ENCODE results near the gene MB21D2.
A peak's percentile ranks its signal among the peaks of the same experiment; 100 is the strongest.

The MB21D2 gene

GRCh38 chr3:192842138-192842537, 75.5 kb downstream of the MB21D2 start:
- H3K36me3 Mint-ChIP-seq (ENCODE audit: insufficient read depth) = peaks cover 2% of the 10 kb centered on the region
- peaks cover 0 to 11% of the 10 kb centered on the region in 2 donors for H3K4me1 Mint-ChIP-seq (ENCODE audit: low read depth in 2 of 2)
- DNase-seq (no peak), ATAC-seq (replicated peaks) (no peak)
- H3K9me3 Mint-ChIP-seq = peaks cover 3 to 8% of the 10 kb centered on the region in 2 donors
- H3K4me3 Mint-ChIP-seq = no peak overlapping the region
- no peaks in the 10 kb centered on the region for H3K27me3 Mint-ChIP-seq
- H3K27ac Mint-ChIP-seq = no peak overlapping the region

DNA sequence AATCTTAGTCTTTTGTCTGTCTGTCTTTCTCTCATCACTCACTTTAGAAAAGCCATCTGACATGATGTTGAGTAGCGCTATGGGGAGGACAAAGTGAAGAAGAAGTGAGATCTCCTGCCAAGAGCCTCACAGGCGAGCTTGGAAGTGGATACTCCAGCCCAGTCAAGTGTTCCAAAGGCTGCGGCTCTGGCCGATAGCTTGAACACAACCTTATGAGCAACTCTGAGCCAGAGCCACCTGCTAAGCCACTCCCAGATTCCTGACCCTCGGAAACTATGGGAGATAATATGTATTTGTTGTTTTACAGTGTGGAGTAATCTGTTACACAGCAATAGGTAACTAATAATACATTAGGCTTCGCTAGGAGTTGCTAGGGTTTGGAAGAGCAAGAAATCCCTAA, 76.2 kb downstream of the MB21D2 start:
- Mint-ChIP-seq H3K27ac (no peak overlapping the region), H3K4me1 (ENCODE audit: low read depth in 2 of 2) (peaks cover 0 to 11% of the 10 kb centered on the region in 2 donors), H3K36me3 (ENCODE audit: insufficient read depth) (peaks cover 2% of the 10 kb centered on the region), H3K9me3 (peaks cover 3 to 8% of the 10 kb centered on the region in 2 donors), H3K4me3 (no peak overlapping the region), H3K27me3 (no peaks in the 10 kb centered on the region)
- ATAC-seq (replicated peaks) (no peak), DNase-seq (no peak)

GRCh38 chr3:192840143-192840836, 77.4 kb downstream of the MB21D2 start:
- no peak overlapping the region for H3K4me3 Mint-ChIP-seq
- H3K36me3 Mint-ChIP-seq (ENCODE audit: insufficient read depth) = peaks cover 2% of the 10 kb centered on the region
- peaks cover 3 to 8% of the 10 kb centered on the region in 2 donors for H3K9me3 Mint-ChIP-seq
- ATAC-seq (replicated peaks) (no peak), DNase-seq (no peak)
- H3K27ac Mint-ChIP-seq = no peak overlapping the region
- H3K27me3 Mint-ChIP-seq = no peaks in the 10 kb centered on the region
- H3K4me1 Mint-ChIP-seq (ENCODE audit: low read depth in 2 of 2) = peaks cover 0 to 10% of the 10 kb centered on the region in 2 donors

DNA sequence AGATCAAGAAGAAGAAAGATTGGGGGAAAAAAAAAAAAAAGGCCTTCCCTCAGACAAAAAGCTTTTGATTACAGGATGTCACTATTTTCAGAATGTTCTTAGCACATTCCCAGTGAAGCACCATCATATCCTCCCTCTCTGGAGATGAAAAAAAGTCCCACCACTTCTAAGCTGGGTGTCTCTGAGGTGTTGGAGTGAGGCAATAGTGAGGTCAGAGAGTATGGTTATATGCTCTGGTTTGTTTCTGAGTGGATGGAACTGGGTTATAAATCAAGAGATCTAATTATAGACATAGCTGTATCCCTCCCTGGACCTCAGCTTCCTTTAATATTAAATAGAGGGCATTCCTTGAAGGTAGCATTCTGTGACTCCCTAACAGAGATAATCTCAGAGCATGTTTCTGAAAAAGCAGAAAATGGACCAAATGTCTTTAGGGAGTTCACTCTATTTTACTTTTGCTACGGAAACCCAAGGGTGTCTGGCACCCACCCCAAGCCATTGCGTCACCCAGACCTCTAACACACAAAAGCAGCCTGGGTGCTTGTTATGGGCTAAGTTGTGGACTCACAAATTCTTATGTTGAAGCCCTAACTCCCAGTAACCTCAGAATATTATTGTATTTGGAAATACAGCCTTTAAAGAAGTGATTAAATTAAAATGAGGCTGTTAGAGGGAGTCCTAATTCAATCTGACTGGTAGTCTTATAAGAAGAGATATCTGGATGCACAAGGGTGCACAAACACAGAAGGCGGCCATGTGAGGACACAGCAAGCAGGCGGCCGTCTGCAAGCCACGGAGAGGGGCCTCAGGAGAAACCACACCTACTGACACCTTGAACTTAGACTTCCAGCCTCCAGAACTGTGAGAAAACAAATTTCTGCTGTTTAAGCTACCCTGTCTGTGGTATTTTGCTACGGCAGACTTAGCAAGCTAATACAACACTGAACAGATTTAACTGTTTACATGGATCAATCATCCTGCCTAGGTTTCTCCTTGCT, 81.5 kb downstream of the MB21D2 start:
- Mint-ChIP-seq H3K27me3 (no peaks in the 10 kb centered on the region), H3K9me3 (no peaks in the 10 kb centered on the region), H3K4me3 (no peak overlapping the region), H3K27ac (peak overlapping the region in 1 of 2 donors; percentile 8), H3K4me1 (ENCODE audit: low read depth in 2 of 2) (peaks cover 0 to 6% of the 10 kb centered on the region in 2 donors), H3K36me3 (ENCODE audit: insufficient read depth) (peaks cover 2% of the 10 kb centered on the region)
- ATAC-seq (replicated peaks) (peak; percentile 81), DNase-seq (no peak)

GRCh38 chr3:192834428-192834827, 83.2 kb downstream of the MB21D2 start:
- no peak for ATAC-seq (replicated peaks)
- DNase-seq = no peak
- Mint-ChIP-seq H3K36me3 (ENCODE audit: insufficient read depth) (no peaks in the 10 kb centered on the region), H3K4me1 (ENCODE audit: low read depth in 2 of 2) (peaks cover 0 to 6% of the 10 kb centered on the region in 2 donors), H3K9me3 (no peaks in the 10 kb centered on the region), H3K4me3 (no peak overlapping the region), H3K27me3 (no peaks in the 10 kb centered on the region), H3K27ac (no peak overlapping the region)

GRCh38 chr3:192833177-192833890, 84.3 kb downstream of the MB21D2 start:
- DNase-seq (no peak), ATAC-seq (replicated peaks) (no peak)
- no peaks in the 10 kb centered on the region for H3K36me3 Mint-ChIP-seq (ENCODE audit: insufficient read depth)
- no peak overlapping the region for H3K4me3 Mint-ChIP-seq
- H3K4me1 Mint-ChIP-seq (ENCODE audit: low read depth in 2 of 2) = peaks cover 0 to 6% of the 10 kb centered on the region in 2 donors
- H3K27ac Mint-ChIP-seq = no peak overlapping the region
- no peaks in the 10 kb centered on the region for H3K27me3 Mint-ChIP-seq
- peaks cover 0 to 6% of the 10 kb centered on the region in 2 donors for H3K9me3 Mint-ChIP-seq

DNA sequence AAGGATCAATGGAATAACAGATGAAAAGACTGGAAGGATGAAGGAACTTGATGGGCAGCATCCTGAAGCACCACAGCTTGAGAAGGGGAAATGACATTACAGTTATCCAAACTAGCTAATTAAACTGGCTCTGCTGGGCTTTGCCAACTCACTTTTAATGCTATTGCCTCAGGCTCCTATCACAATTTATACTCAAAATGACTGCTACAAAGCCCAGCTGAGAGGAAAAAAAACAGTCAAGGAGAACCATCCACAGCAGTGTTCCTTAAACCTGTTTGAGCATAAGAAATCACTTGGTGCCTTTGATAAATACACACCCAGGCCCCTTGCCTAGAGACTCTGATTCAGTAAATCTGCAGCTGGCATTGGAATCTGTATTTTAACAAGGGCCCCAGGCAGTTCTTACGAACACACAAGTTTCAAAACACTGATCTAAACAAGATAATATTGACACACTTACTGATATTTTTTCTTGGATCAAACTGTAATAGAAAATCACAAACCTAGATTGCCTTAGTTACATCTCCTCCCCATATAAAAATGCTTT, 85.8 kb downstream of the MB21D2 start:
- no peak overlapping the region for H3K27ac Mint-ChIP-seq
- peaks cover 0 to 3% of the 10 kb centered on the region in 2 donors for H3K4me1 Mint-ChIP-seq (ENCODE audit: low read depth in 2 of 2)
- H3K4me3 Mint-ChIP-seq = no peak overlapping the region
- H3K27me3 Mint-ChIP-seq = no peaks in the 10 kb centered on the region
- H3K9me3 Mint-ChIP-seq = peaks cover 1 to 6% of the 10 kb centered on the region in 2 donors
- H3K36me3 Mint-ChIP-seq (ENCODE audit: insufficient read depth) = peaks cover 4% of the 10 kb centered on the region
- DNase-seq (no peak), ATAC-seq (replicated peaks) (no peak)

DNA sequence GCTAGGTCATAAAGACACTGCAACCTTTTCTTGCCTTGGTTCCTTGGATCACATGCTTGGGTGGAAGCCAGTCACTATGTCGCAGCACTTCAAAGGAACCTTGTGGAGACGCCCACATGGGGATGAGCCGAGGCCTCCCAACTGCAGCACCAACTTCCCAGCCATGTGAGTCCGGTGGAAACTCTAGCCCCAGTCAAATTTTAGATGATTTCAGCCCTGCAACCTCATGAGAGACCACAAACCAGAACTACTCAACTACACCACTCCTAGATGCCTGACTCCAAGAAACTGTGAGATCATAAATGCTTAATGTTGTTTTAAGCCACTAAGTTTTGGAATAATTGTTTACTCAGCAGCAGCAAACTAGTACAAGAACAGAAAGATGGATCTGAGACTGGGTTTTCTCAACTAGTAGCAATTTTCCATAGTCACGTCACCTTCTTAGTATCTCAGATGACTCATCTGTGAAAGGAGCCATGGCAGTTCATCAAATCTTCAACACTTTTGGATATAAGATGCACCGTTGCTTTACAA, 86.5 kb downstream of the MB21D2 start:
- Mint-ChIP-seq H3K27ac (no peak overlapping the region), H3K4me3 (no peak overlapping the region), H3K27me3 (no peaks in the 10 kb centered on the region), H3K36me3 (ENCODE audit: insufficient read depth) (peaks cover 4% of the 10 kb centered on the region), H3K9me3 (peaks cover 1 to 6% of the 10 kb centered on the region in 2 donors), H3K4me1 (ENCODE audit: low read depth in 2 of 2) (peaks cover 0 to 2% of the 10 kb centered on the region in 2 donors)
- ATAC-seq (replicated peaks) (no peak), DNase-seq (no peak)

- H3K4me3 Mint-ChIP-seq = no peak overlapping the region
- DNase-seq (no peak), ATAC-seq (replicated peaks) (no peak)
- peaks cover 1 to 6% of the 10 kb centered on the region in 2 donors for H3K9me3 Mint-ChIP-seq
- H3K4me1 Mint-ChIP-seq (ENCODE audit: low read depth in 2 of 2) = peaks cover 0 to 2% of the 10 kb centered on the region in 2 donors
- peaks cover 4% of the 10 kb centered on the region for H3K36me3 Mint-ChIP-seq (ENCODE audit: insufficient read depth)
- no peaks in the 10 kb centered on the region for H3K27me3 Mint-ChIP-seq
- no peak overlapping the region for H3K27ac Mint-ChIP-seq
These were observed 87.2 kb downstream of the MB21D2 start for GRCh38 chr3:192830291-192831110.

GRCh38 chr3:192827863-192828594, 89.6 kb downstream of the MB21D2 start:
- Mint-ChIP-seq H3K27me3 (no peaks in the 10 kb centered on the region), H3K4me1 (ENCODE audit: low read depth in 2 of 2) (peaks cover 0 to 2% of the 10 kb centered on the region in 2 donors), H3K27ac (no peak overlapping the region), H3K36me3 (ENCODE audit: insufficient read depth) (peaks cover 4% of the 10 kb centered on the region), H3K4me3 (no peak overlapping the region), H3K9me3 (peaks cover 1 to 6% of the 10 kb centered on the region in 2 donors)
- ATAC-seq (replicated peaks) = no peak
- no peak for DNase-seq

DNA sequence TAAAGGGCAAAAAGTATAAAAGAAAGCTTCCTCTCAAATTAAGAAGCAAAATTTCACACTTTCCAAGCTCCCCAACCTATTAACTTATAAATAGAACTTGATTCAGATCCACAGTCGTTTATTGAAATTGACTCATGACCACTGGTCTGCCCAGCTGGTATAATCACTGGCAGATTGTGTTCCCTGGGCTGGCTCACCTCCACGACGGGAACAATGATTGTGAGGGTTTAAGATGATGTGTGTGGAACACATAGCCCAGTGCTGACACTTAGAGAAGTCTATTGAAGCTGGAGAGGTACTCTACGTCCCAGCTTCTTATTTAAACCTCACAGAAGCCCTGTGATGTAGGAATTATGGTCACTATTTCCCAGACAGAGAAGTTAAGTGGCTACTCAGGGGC, 90.4 kb downstream of the MB21D2 start:
- DNase-seq (no peak), ATAC-seq (replicated peaks) (no peak)
- Mint-ChIP-seq H3K4me1 (ENCODE audit: low read depth in 2 of 2) (peaks cover 0 to 2% of the 10 kb centered on the region in 2 donors), H3K9me3 (peaks cover 1 to 6% of the 10 kb centered on the region in 2 donors), H3K36me3 (ENCODE audit: insufficient read depth) (peaks cover 4% of the 10 kb centered on the region), H3K4me3 (no peak overlapping the region), H3K27me3 (no peaks in the 10 kb centered on the region), H3K27ac (no peak overlapping the region)
